ENCODE results near the gene TUBGCP6. TPM values are rescaled to one million over a fixed set of nuclear protein-coding genes. Genes with fewer than 3 reads are reported as not detected.

Gene TUBGCP6
- total and polyA plus RNA-seq, 2 experiments from 2014 or later, result 18.6 to 47.1 TPM

DNA sequence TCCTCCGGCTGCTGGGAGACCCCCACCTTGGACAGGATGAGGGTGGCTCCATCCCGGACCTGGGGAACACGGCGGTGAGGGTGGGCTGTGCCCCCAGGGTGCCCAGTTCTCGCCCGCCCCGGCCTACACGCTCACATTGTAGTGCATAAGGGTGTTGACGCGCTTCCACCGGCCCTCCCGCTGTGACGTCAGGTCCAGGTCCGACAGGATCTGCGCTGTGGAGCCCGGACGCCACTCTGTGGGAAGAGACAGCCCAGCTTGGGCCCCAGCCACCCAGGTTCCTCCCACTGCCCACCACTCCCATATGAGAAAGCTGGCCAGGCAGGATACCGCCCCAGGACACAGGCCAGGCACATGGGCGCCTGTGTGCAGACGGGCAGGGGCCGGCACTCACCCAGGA, 33.6 kb upstream of the TUBGCP6 start:
- Histone ChIP-seq H3K4me3 (no peak overlapping the region), H3K79me2 (replicated peaks; ENCODE audit: insufficient read depth) (no peaks in the 10 kb centered on the region), H3K36me3 (ENCODE audit: insufficient read depth) (0 out of 2 replicates have a peak, but pooled peaks cover 8% of the 10 kb centered on the region), H3F3A (replicated peaks; ENCODE audit: low read depth) (no peaks in the 10 kb centered on the region), H4K20me1 (replicated peaks; ENCODE audit: insufficient read depth) (no peaks in the 10 kb centered on the region), H3K9me2 (ENCODE audit: insufficient read depth) (no peaks in the 10 kb centered on the region), H3K4me2 (no peak overlapping the region), H2AFZ (no peak overlapping the region), H3K27ac (ENCODE audit: low read depth) (no peak overlapping the region), H3K4me1 (ENCODE audit: insufficient read depth) (no peaks in the 10 kb centered on the region), H3K27me3 (ENCODE audit: insufficient read depth) (no peaks in the 10 kb centered on the region)
- no peak for ATAC-seq
- DNase-seq (ENCODE audit: low spot score), result no peak
- Mint-ChIP-seq H3K27me3 (ENCODE audit: insufficient read depth, low read depth, poor library complexity) (peaks cover 10% of the 10 kb centered on the region), H3K9me3 (peaks cover 18% of the 10 kb centered on the region), H3K4me1 (no peaks in the 10 kb centered on the region), H3K36me3 (ENCODE audit: low read depth) (peaks cover 71% of the 10 kb centered on the region), H3K27ac (no peak overlapping the region), H3K4me3 (no peak overlapping the region)
- no peak for TF ChIP-seq JUNB (IDR thresholded peaks at IDR 0.05; ENCODE audit: unreplicated experiment)
- no peak for TF ChIP-seq NANOG (IDR thresholded peaks at IDR 0.05; ENCODE audit: borderline replicate concordance)
- TF ChIP-seq, protein P1, sequence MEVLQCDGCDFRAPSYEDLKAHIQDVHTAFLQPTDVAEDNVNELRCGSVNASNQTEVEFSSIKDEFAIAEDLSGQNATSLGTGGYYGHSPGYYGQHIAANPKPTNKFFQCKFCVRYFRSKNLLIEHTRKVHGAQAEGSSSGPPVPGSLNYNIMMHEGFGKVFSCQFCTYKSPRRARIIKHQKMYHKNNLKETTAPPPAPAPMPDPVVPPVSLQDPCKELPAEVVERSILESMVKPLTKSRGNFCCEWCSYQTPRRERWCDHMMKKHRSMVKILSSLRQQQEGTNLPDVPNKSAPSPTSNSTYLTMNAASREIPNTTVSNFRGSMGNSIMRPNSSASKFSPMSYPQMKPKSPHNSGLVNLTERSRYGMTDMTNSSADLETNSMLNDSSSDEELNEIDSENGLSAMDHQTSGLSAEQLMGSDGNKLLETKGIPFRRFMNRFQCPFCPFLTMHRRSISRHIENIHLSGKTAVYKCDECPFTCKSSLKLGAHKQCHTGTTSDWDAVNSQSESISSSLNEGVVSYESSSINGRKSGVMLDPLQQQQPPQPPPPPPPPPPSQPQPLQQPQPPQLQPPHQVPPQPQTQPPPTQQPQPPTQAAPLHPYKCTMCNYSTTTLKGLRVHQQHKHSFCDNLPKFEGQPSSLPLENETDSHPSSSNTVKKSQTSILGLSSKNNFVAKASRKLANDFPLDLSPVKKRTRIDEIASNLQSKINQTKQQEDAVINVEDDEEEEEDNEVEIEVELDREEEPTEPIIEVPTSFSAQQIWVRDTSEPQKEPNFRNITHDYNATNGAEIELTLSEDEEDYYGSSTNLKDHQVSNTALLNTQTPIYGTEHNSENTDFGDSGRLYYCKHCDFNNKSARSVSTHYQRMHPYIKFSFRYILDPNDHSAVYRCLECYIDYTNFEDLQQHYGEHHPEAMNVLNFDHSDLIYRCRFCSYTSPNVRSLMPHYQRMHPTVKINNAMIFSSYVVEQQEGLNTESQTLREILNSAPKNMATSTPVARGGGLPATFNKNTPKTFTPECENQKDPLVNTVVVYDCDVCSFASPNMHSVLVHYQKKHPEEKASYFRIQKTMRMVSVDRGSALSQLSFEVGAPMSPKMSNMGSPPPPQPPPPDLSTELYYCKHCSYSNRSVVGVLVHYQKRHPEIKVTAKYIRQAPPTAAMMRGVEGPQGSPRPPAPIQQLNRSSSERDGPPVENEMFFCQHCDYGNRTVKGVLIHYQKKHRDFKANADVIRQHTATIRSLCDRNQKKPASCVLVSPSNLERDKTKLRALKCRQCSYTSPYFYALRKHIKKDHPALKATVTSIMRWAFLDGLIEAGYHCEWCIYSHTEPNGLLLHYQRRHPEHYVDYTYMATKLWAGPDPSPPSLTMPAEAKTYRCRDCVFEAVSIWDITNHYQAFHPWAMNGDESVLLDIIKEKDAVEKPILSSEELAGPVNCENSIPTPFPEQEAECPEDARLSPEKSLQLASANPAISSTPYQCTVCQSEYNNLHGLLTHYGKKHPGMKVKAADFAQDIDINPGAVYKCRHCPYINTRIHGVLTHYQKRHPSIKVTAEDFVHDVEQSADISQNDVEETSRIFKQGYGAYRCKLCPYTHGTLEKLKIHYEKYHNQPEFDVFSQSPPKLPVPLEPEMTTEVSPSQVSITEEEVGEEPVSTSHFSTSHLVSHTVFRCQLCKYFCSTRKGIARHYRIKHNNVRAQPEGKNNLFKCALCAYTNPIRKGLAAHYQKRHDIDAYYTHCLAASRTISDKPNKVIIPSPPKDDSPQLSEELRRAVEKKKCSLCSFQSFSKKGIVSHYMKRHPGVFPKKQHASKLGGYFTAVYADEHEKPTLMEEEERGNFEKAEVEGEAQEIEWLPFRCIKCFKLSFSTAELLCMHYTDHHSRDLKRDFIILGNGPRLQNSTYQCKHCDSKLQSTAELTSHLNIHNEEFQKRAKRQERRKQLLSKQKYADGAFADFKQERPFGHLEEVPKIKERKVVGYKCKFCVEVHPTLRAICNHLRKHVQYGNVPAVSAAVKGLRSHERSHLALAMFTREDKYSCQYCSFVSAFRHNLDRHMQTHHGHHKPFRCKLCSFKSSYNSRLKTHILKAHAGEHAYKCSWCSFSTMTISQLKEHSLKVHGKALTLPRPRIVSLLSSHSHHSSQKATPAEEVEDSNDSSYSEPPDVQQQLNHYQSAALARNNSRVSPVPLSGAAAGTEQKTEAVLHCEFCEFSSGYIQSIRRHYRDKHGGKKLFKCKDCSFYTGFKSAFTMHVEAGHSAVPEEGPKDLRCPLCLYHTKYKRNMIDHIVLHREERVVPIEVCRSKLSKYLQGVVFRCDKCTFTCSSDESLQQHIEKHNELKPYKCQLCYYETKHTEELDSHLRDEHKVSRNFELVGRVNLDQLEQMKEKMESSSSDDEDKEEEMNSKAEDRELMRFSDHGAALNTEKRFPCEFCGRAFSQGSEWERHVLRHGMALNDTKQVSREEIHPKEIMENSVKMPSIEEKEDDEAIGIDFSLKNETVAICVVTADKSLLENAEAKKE (CRISPR knock-in tag; IDR thresholded peaks at IDR 0.05), result no peak
- TF ChIP-seq, protein P2, sequence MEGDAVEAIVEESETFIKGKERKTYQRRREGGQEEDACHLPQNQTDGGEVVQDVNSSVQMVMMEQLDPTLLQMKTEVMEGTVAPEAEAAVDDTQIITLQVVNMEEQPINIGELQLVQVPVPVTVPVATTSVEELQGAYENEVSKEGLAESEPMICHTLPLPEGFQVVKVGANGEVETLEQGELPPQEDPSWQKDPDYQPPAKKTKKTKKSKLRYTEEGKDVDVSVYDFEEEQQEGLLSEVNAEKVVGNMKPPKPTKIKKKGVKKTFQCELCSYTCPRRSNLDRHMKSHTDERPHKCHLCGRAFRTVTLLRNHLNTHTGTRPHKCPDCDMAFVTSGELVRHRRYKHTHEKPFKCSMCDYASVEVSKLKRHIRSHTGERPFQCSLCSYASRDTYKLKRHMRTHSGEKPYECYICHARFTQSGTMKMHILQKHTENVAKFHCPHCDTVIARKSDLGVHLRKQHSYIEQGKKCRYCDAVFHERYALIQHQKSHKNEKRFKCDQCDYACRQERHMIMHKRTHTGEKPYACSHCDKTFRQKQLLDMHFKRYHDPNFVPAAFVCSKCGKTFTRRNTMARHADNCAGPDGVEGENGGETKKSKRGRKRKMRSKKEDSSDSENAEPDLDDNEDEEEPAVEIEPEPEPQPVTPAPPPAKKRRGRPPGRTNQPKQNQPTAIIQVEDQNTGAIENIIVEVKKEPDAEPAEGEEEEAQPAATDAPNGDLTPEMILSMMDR (conservative IDR thresholded peaks at IDR 0.05; ENCODE audit: low read depth in 2 of 2), result no peak
- TF ChIP-seq CREB1 (CRISPR knock-in tag; IDR thresholded peaks at IDR 0.05; ENCODE audit: low read depth), result no peak
- no peak for TF ChIP-seq EZH2 (IDR thresholded peaks at IDR 0.05; ENCODE audit: low read depth, unreplicated experiment)
- no peak for TF ChIP-seq ZNF114 (CRISPR knock-in tag; IDR thresholded peaks at IDR 0.05)
- no peak for TF ChIP-seq POLR2AphosphoS5 (IDR thresholded peaks at IDR 0.05; ENCODE audit: low read depth)
- TF ChIP-seq, protein P3, sequence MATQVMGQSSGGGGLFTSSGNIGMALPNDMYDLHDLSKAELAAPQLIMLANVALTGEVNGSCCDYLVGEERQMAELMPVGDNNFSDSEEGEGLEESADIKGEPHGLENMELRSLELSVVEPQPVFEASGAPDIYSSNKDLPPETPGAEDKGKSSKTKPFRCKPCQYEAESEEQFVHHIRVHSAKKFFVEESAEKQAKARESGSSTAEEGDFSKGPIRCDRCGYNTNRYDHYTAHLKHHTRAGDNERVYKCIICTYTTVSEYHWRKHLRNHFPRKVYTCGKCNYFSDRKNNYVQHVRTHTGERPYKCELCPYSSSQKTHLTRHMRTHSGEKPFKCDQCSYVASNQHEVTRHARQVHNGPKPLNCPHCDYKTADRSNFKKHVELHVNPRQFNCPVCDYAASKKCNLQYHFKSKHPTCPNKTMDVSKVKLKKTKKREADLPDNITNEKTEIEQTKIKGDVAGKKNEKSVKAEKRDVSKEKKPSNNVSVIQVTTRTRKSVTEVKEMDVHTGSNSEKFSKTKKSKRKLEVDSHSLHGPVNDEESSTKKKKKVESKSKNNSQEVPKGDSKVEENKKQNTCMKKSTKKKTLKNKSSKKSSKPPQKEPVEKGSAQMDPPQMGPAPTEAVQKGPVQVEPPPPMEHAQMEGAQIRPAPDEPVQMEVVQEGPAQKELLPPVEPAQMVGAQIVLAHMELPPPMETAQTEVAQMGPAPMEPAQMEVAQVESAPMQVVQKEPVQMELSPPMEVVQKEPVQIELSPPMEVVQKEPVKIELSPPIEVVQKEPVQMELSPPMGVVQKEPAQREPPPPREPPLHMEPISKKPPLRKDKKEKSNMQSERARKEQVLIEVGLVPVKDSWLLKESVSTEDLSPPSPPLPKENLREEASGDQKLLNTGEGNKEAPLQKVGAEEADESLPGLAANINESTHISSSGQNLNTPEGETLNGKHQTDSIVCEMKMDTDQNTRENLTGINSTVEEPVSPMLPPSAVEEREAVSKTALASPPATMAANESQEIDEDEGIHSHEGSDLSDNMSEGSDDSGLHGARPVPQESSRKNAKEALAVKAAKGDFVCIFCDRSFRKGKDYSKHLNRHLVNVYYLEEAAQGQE (IDR thresholded peaks at IDR 0.05; ENCODE audit: unreplicated experiment), result no peak
- TF ChIP-seq ZNF331 (CRISPR knock-in tag; IDR thresholded peaks at IDR 0.05; ENCODE audit: low read depth), result no peak
- TF ChIP-seq, protein P4, sequence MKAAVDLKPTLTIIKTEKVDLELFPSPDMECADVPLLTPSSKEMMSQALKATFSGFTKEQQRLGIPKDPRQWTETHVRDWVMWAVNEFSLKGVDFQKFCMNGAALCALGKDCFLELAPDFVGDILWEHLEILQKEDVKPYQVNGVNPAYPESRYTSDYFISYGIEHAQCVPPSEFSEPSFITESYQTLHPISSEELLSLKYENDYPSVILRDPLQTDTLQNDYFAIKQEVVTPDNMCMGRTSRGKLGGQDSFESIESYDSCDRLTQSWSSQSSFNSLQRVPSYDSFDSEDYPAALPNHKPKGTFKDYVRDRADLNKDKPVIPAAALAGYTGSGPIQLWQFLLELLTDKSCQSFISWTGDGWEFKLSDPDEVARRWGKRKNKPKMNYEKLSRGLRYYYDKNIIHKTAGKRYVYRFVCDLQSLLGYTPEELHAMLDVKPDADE (IDR thresholded peaks at IDR 0.05), result no peak
- TF ChIP-seq EZH2phosphoT487 (IDR thresholded peaks at IDR 0.05; ENCODE audit: unreplicated experiment), result no peak
- TF ChIP-seq STAT1 (IDR thresholded peaks at IDR 0.05; ENCODE audit: unreplicated experiment), result no peak
